Panc1 (cell line): ENCODE data around the gene GULP1. TPM values are rescaled to one million over a fixed set of nuclear protein-coding genes. Genes with fewer than 3 reads are reported as not detected.

Experiments
- ATAC-seq: fragments of 200-7000 bp; cut with Tn5 transposase; 2 replicates; pipeline ENCODE4 v1.9.1; 2020; ENCODE audit warnings: mild to moderate bottlenecking, moderate library complexity
- BruUV-seq: library from RNA; stranded (reverse); fragments of 400-500 nt; replicated peaks from 2 replicates; lab custom pipeline; 2021; lab: Mats Ljungman, UMichigan
- CTCF ChIA-PET: fragments of 300-600 bp; sonication (Branson Sonifier 250); formaldehyde crosslinking; loops from one replicate; lab custom pipeline; 2022; ENCODE audit warnings: antibody characterized with exemption; lab: Charles Lee
- POLR2A ChIA-PET: fragments of 300-600 bp; sonication (Branson Sonifier 250); formaldehyde crosslinking; loops from one replicate; lab custom pipeline; 2022; ENCODE audit warnings: antibody characterized with exemption; lab: Charles Lee
- DNase-seq: peaks from one replicate; pipeline ENCODE4 v3.0.0-alpha.2; 2010; ENCODE audit warnings: low read depth, low spot score
- H3K27ac ChIP-seq: 2 replicates; pipeline ENCODE4 v1.5.1; 2011; ENCODE audit warnings: mild to moderate bottlenecking, low read length, inconsistent platforms
- H3K27me3 ChIP-seq: fragments of 200-500 bp; sonication (Bioruptor generic); 2 replicates; pipeline ENCODE4 v1.6.0; 2014; ENCODE audit warnings: low read length, inconsistent platforms; ENCODE audit not compliant: control insufficient read depth, insufficient read depth
- H3K36me3 ChIP-seq: fragments of 200-500 bp; sonication (Bioruptor generic); 2 replicates; pipeline ENCODE4 v1.5.1; 2014; ENCODE audit warnings: inconsistent platforms, mild to moderate bottlenecking, low read length, moderate library complexity; ENCODE audit not compliant: control insufficient read depth, insufficient read depth
- H3K4me1 ChIP-seq: 2 replicates; pipeline ENCODE4 v1.5.1; 2011; ENCODE audit warnings: inconsistent platforms, mild to moderate bottlenecking, low read length, moderate library complexity; ENCODE audit not compliant: control insufficient read depth, insufficient read depth
- H3K4me3 ChIP-seq, 2 experiments: 2 replicates each; pipeline ENCODE4 v1.5.1; 2011 to 2012; ENCODE audit warnings: low read depth in 2 of 2, low read length in 2 of 2, mild to moderate bottlenecking in 2 of 2, inconsistent platforms in 1 of 2, moderate library complexity in 1 of 2
- H3K9me3 ChIP-seq: fragments of 200-500 bp; sonication (Bioruptor generic); 2 replicates; pipeline ENCODE4 v1.5.1; 2014; ENCODE audit warnings: low read depth, mild to moderate bottlenecking, inconsistent platforms, low read length, moderate library complexity; ENCODE audit not compliant: control insufficient read depth, insufficient read depth
- CTCF ChIP-seq: fragments of 450-650 bp; IDR thresholded peaks from 2 replicates; pipeline ENCODE4 v1.5.1; 2017; ENCODE audit warnings: mild to moderate bottlenecking
- POLR2AphosphoS5 ChIP-seq: IDR thresholded peaks from 2 replicates; pipeline ENCODE4 v1.6.1; 2012; ENCODE audit warnings: mild to moderate bottlenecking, low read depth, low read length, moderate library complexity
- SIN3A ChIP-seq: IDR thresholded peaks from 2 replicates; pipeline ENCODE4 v1.6.1; 2012; ENCODE audit warnings: low read depth, mild to moderate bottlenecking, low read length, moderate library complexity, borderline replicate concordance; ENCODE audit not compliant: insufficient read depth
- TCF7L2 ChIP-seq: IDR thresholded peaks from 2 replicates; pipeline ENCODE4 v1.6.1; 2011; ENCODE audit warnings: mild to moderate bottlenecking, low read depth, low read length, inconsistent platforms
- in situ Hi-C: cut with HindIII; loops from 2 replicates; pipeline ENCODE4 v1.10.0; 2016; ENCODE audit warnings: low sequenced_read_pairs, low pct_unique_long_range_greater_than_20kb
- intact Hi-C: fragments of 100-400 bp; cut with micrococcal nuclease; formaldehyde crosslinking; loops from one replicate; pipeline ENCODE4 v1.10.0; 2022; ENCODE audit not compliant: unreplicated experiment
- total RNA-seq: library from RNA; stranded (reverse); gene quantifications from one replicate; pipeline ENCODE4 v1.2.1, GENCODE V29; 2021; ENCODE audit not compliant: unreplicated experiment
- TF ChIP-seq, protein P1 (sequence below), 2 experiments: IDR thresholded peaks; 2 replicates each; pipeline ENCODE4 v1.6.1; 2011 to 2012; ENCODE audit warnings: low read depth in 2 of 2, control low read depth in 1 of 2, low read length in 1 of 2, mild to moderate bottlenecking in 1 of 2, moderate library complexity in 1 of 2; ENCODE audit not compliant: insufficient read depth in 1 of 2

GULP1 gene
- total RNA-seq, 1 experiment from 2014 or later = 51.5 TPM

DNA sequence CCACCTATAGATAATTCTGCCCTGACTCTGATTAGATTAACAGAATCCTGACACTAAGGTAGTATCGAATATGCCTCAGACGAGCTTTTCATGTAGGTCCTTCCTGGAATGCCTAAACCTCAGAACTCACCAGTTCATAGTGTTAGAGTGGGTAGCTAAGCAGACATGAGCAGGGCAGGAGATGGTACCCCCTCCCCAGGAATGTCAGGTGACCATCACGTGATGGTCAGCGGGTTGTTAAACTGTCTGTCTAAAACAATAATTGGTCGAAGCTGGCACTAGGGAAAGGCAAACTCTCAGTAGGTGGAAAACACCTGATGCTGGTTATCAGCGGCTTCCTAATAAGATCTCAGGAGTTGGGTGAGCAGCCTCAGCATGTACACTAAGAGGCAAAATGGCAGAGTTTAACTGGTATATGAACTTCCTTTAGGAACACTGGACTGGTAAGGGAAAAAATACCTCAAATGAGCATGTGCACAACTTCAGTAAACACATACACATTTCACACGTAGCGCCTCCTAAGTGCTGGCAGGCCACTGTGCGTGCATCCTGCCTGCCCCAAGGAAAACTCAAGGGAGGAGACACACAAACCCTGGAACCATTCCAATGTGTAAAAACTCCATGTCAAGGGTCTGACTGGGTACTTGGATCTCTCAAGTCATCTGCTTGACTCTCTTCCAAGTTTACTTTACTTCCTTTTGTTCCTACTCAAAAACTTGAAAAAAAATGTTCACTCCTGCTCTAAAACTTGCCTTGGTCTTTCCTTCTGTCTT, 339.5 kb downstream of the GULP1 start:
- H3K4me3 ChIP-seq = no peak overlapping the region
- H3K9me3 ChIP-seq = no peaks in the 10 kb centered on the region
- TF ChIP-seq, protein P1, sequence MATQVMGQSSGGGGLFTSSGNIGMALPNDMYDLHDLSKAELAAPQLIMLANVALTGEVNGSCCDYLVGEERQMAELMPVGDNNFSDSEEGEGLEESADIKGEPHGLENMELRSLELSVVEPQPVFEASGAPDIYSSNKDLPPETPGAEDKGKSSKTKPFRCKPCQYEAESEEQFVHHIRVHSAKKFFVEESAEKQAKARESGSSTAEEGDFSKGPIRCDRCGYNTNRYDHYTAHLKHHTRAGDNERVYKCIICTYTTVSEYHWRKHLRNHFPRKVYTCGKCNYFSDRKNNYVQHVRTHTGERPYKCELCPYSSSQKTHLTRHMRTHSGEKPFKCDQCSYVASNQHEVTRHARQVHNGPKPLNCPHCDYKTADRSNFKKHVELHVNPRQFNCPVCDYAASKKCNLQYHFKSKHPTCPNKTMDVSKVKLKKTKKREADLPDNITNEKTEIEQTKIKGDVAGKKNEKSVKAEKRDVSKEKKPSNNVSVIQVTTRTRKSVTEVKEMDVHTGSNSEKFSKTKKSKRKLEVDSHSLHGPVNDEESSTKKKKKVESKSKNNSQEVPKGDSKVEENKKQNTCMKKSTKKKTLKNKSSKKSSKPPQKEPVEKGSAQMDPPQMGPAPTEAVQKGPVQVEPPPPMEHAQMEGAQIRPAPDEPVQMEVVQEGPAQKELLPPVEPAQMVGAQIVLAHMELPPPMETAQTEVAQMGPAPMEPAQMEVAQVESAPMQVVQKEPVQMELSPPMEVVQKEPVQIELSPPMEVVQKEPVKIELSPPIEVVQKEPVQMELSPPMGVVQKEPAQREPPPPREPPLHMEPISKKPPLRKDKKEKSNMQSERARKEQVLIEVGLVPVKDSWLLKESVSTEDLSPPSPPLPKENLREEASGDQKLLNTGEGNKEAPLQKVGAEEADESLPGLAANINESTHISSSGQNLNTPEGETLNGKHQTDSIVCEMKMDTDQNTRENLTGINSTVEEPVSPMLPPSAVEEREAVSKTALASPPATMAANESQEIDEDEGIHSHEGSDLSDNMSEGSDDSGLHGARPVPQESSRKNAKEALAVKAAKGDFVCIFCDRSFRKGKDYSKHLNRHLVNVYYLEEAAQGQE (IDR thresholded peaks at IDR 0.05; ENCODE audit: insufficient read depth in 1 of 2, low read depth in 2 of 2, low read length in 1 of 2) = no peak
- TF ChIP-seq SIN3A (no peak), TCF7L2 (no peak), CTCF (no peak), POLR2AphosphoS5 (no peak)
- in situ Hi-C loops (no loop called here), intact Hi-C loops (no loop called here)
- no TSS peak for BruUV-seq
- no peaks in the 10 kb centered on the region for H3K36me3 ChIP-seq
- CTCF ChIA-PET = no interaction called here
- ATAC-seq = no peak
- no peak for DNase-seq
- H3K4me1 ChIP-seq = no peaks in the 10 kb centered on the region
- POLR2A ChIA-PET = no interaction called here
- H3K27me3 ChIP-seq = no peaks in the 10 kb centered on the region
- no peak overlapping the region for H3K27ac ChIP-seq

DNA sequence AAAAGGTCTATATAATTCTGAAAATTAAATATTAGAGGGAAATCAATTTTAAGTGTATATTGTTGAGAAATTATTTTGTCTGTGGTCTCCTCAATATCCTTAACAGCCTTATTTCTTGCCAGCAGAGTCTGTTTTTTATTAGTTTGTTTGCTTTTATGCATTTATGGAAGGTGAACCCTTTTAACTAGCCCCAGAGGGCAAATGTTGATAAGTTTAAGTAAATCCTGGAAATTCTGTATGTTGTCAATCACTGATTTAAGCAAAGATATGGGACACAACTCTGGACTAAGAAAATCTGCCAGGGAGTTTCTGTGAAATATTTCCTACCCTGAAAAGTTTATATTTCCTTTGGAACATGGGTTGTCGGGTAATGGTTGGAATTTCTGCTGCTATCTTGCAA, 343.0 kb downstream of the GULP1 start:
- in situ Hi-C loops (no loop called here), intact Hi-C loops (no loop called here)
- no peaks in the 10 kb centered on the region for H3K36me3 ChIP-seq
- H3K9me3 ChIP-seq = no peaks in the 10 kb centered on the region
- H3K27ac ChIP-seq = no peak overlapping the region
- POLR2A ChIA-PET = no interaction called here
- H3K4me1 ChIP-seq = no peaks in the 10 kb centered on the region
- no peak for DNase-seq
- no peak overlapping the region for H3K4me3 ChIP-seq
- no peaks in the 10 kb centered on the region for H3K27me3 ChIP-seq
- TF ChIP-seq POLR2AphosphoS5 = no peak
- no peak for TF ChIP-seq SIN3A
- TF ChIP-seq, protein P1 (IDR thresholded peaks at IDR 0.05; ENCODE audit: insufficient read depth in 1 of 2, low read depth in 2 of 2, low read length in 1 of 2) = no peak
- peak; percentile 32; the same call in 1 of the 2 replicates for TF ChIP-seq TCF7L2
- TF ChIP-seq CTCF = no peak
- CTCF ChIA-PET = interaction anchor here (0.7 kb wide), 1 partner anchor 10 kb away, joined by 4 read pairs; no protein-coding TSS in a partner anchor
- no TSS peak for BruUV-seq
- ATAC-seq = no peak
